ENCODE measurements around the gene PLPPR1. TPM values are rescaled to one million over a fixed set of nuclear protein-coding genes. Genes with fewer than 3 reads are reported as not detected.

Gene PLPPR1
- polyA plus RNA-seq, 1 of the 3 experiments (the other 2 are of a cell fraction): not detected

- H3K36me3 ChIP-seq (replicated peaks in 1 of 2; ENCODE audit: control insufficient read depth in 1 of 2, insufficient read depth in 2 of 2, low read length in 1 of 2): no peaks in the 10 kb centered on the region
- H3K9me2 ChIP-seq: no peaks in the 10 kb centered on the region
- H3K9ac ChIP-seq: no peak overlapping the region
- H2AFZ ChIP-seq (ENCODE audit: low read depth): no peak overlapping the region
- ChIA-PET POLR2A (no interaction called here), CTCF (no interaction called here)
- no peaks in the 10 kb centered on the region for H4K20me1 ChIP-seq (ENCODE audit: insufficient read depth)
- TF ChIP-seq TAF1 (IDR thresholded peaks at IDR 0.05; ENCODE audit: borderline replicate concordance, low read depth, low read length) (no peak), USF1 (IDR thresholded peaks at IDR 0.05; ENCODE audit: borderline replicate concordance, low read depth) (no peak), FOXJ3 (CRISPR knock-in tag; IDR thresholded peaks at IDR 0.05) (no peak), SMC3 (IDR thresholded peaks at IDR 0.05; ENCODE audit: low read depth, low read length) (no peak), GABPA (IDR thresholded peaks at IDR 0.05; ENCODE audit: low read depth) (no peak), YY1 (IDR thresholded peaks at IDR 0.05; ENCODE audit: low read depth) (no peak), FOXM1 (IDR thresholded peaks at IDR 0.05; ENCODE audit: low read depth) (no peak)
- H3K4me3 ChIP-seq (ENCODE audit: low read depth in 2 of 2, low read length in 1 of 2): no peak overlapping the region
- no peaks in the 10 kb centered on the region for H3K9me3 ChIP-seq
- H3K4me1 ChIP-seq (ENCODE audit: control insufficient read depth in 1 of 2, insufficient read depth in 2 of 2, low read depth in 1 of 2, low read length in 1 of 2): no peaks in the 10 kb centered on the region
- no peak for DNase-seq
- H3K27me3 ChIP-seq (ENCODE audit: insufficient read depth): peaks cover 5% of the 10 kb centered on the region
- no peaks in the 10 kb centered on the region for H3F3A ChIP-seq (replicated peaks; ENCODE audit: insufficient read depth)
- H3K4me2 ChIP-seq: no peak overlapping the region
- H3K79me2 ChIP-seq (ENCODE audit: insufficient read depth): no peaks in the 10 kb centered on the region
- no peak overlapping the region for H3K27ac ChIP-seq (ENCODE audit: low read depth in 2 of 2, low read length in 1 of 2)
These were observed 5.8 kb upstream of the PLPPR1 start for GRCh38 chr9:101022704-101023103.

GRCh38 chr9:101025940-101026339 lies 2.6 kb upstream of the PLPPR1 start:
- ChIA-PET POLR2A (no interaction called here), CTCF (no interaction called here)
- no peak overlapping the region for H2AFZ ChIP-seq (ENCODE audit: low read depth)
- TF ChIP-seq TAF1 (IDR thresholded peaks at IDR 0.05; ENCODE audit: borderline replicate concordance, low read depth, low read length) (no peak), RFX5 (IDR thresholded peaks at IDR 0.05; ENCODE audit: low read length) (no peak), TEAD4 (IDR thresholded peaks at IDR 0.05; ENCODE audit: borderline replicate concordance, insufficient read depth) (no peak), MAX (IDR thresholded peaks at IDR 0.05; ENCODE audit: low read depth) (no peak), POLR2AphosphoS5 (IDR thresholded peaks at IDR 0.05; ENCODE audit: low read depth, low read length) (no peak), REST (IDR thresholded peaks at IDR 0.05; ENCODE audit: low read depth, low read length) (no peak), MEF2A (IDR thresholded peaks at IDR 0.05; ENCODE audit: borderline replicate concordance, low read depth) (no peak), SIN3A (IDR thresholded peaks at IDR 0.05; ENCODE audit: borderline replicate concordance, low read depth, low read length) (no peak)
- no peaks in the 10 kb centered on the region for H3K79me2 ChIP-seq (ENCODE audit: insufficient read depth)
- no peak for DNase-seq
- peaks cover 0 to 3% of the 10 kb centered on the region in 2 experiments; a peak in 1 of 4 replicates for H3K4me1 ChIP-seq (ENCODE audit: control insufficient read depth in 1 of 2, insufficient read depth in 2 of 2, low read depth in 1 of 2, low read length in 1 of 2)
- no peak overlapping the region for H3K9ac ChIP-seq
- H3K27me3 ChIP-seq (ENCODE audit: insufficient read depth): peaks cover 34% of the 10 kb centered on the region
- no peak overlapping the region for H3K4me3 ChIP-seq (ENCODE audit: low read depth in 2 of 2, low read length in 1 of 2)
- no peak overlapping the region for H3K27ac ChIP-seq (ENCODE audit: low read depth in 2 of 2, low read length in 1 of 2)
- H3K4me2 ChIP-seq: no peak overlapping the region
- no peaks in the 10 kb centered on the region for H3K36me3 ChIP-seq (replicated peaks in 1 of 2; ENCODE audit: control insufficient read depth in 1 of 2, insufficient read depth in 2 of 2, low read length in 1 of 2)
- no peaks in the 10 kb centered on the region for H3F3A ChIP-seq (replicated peaks; ENCODE audit: insufficient read depth)
- no peaks in the 10 kb centered on the region for H4K20me1 ChIP-seq (ENCODE audit: insufficient read depth)
- H3K9me2 ChIP-seq: no peaks in the 10 kb centered on the region
- WGBS (ENCODE audit: low lambda C conversion rate): 2% methylated on average over 2 of the region's 2 CpGs
- no peaks in the 10 kb centered on the region for H3K9me3 ChIP-seq
